Posterior vena cava (tissue), 2 donors: Measurements from ENCODE around the gene CD27. TPM values are rescaled to one million over a fixed set of nuclear protein-coding genes. Genes with fewer than 3 reads are reported as not detected.

Source experiments
- total RNA-seq, 2 donors: library from RNA; stranded (reverse); fragmentation: NEBNext Ultra II Directional; extraction: Animal tissue kit (Norgen Biotek cat#: 25700); gene quantifications; one replicate each; pipeline ENCODE4 v1.2.1, GENCODE V29; 2021
- donor health status: DM: yes; HTN: yes; CAD: no.
- donor health status: DM: yes; HTN: yes; CAD: no.

CD27 gene
- total RNA-seq, 2 donors from 2014 or later, result 0.42 to 0.43 TPM

Other genes with a start within 250 kb of the CD27 start
- gene CD9, start 244.6 kb upstream of the CD27 start, total RNA-seq, result 100 to 1,000 TPM; 248 to 281 TPM
- gene PLEKHG6, start 134.3 kb upstream of the CD27 start, total RNA-seq, result under 1 TPM in 1 of 2 donors, not detected in 1; 0.51 TPM
- 100 to 1,000 TPM; 190 to 194 TPM for gene TNFRSF1A, start 102.9 kb upstream of the CD27 start, total RNA-seq
- 1 to 10 TPM; 1.9 to 3.3 TPM for gene SCNN1A, start 69.4 kb upstream of the CD27 start, total RNA-seq
- 10 to 100 TPM; 86.4 to 92.5 TPM for gene LTBR, start 60.8 kb upstream of the CD27 start, total RNA-seq
- gene TAPBPL, start 7.1 kb downstream of the CD27 start, total RNA-seq, result 10 to 100 TPM; 15.3 to 20.6 TPM
- 10 to 100 TPM in 1 of 2 donors, 1 to 10 TPM in 1; 6.2 to 11.1 TPM for gene VAMP1, start 25.7 kb downstream of the CD27 start, total RNA-seq
- gene MRPL51, start 48.3 kb downstream of the CD27 start, total RNA-seq, result 100 to 1,000 TPM in 1 of 2 donors, 10 to 100 TPM in 1; 90.1 to 102 TPM
- 10 to 100 TPM; 14.4 to 16.3 TPM for gene NCAPD2, start 49.1 kb downstream of the CD27 start, total RNA-seq
- gene GAPDH, start 89.6 kb downstream of the CD27 start, total RNA-seq, result 1,000 to 10,000 TPM; 2,037 to 2,666 TPM
- gene IFFO1, start 111.1 kb downstream of the CD27 start, total RNA-seq, result 10 to 100 TPM; 26.4 to 33.0 TPM
- gene NOP2, start 123.3 kb downstream of the CD27 start, total RNA-seq, result 10 to 100 TPM; 18.6 to 27.1 TPM
- gene CHD4, start 162.4 kb downstream of the CD27 start, total RNA-seq, result 100 to 1,000 TPM; 160 to 169 TPM
- 1 to 10 TPM; 2.3 to 3.3 TPM for gene LPAR5, start 191.0 kb downstream of the CD27 start, total RNA-seq
- gene ACRBP, start 202.5 kb downstream of the CD27 start, total RNA-seq, result 1 to 10 TPM; 1.3 to 2.2 TPM
- 10 to 100 TPM; 23.0 to 25.9 TPM for gene ING4, start 218.2 kb downstream of the CD27 start, total RNA-seq
- 10 to 100 TPM; 35.6 to 40.1 TPM for gene ZNF384, start 244.4 kb downstream of the CD27 start, total RNA-seq